ENCODE data around the gene XG.

Gene XG

GRCh38 chrX:2823795-2824386 is 72.1 kb downstream of the XG start:
- DNase-seq = no peak

GRCh38 chrX:2824886-2825285 is 73.0 kb downstream of the XG start:
- DNase-seq = no peak

- no peak for DNase-seq
Observed at GRCh38 chrX:2828344-2828958, 76.6 kb downstream of the XG start, which contains the start of gene GYG2. TSS of gene GYG2 (plus strand) at chrX:2828930. CDS start at chrX:2830189, 1,259 bp downstream.

- no peak for DNase-seq
Observed at GRCh38 chrX:2828959-2829411, 77.1 kb downstream of the XG start.

GRCh38 chrX:2829469-2830246 is 77.8 kb downstream of the XG start:
- no peak for DNase-seq

GRCh38 chrX:2831471-2832228 is 79.8 kb downstream of the XG start:
- no peak for DNase-seq

- no peak for DNase-seq
Observed at GRCh38 chrX:2837961-2838360, 86.1 kb downstream of the XG start.

GRCh38 chrX:2840961-2841360 is 89.1 kb downstream of the XG start:
- no peak for DNase-seq

GRCh38 chrX:2841537-2841936 is 89.7 kb downstream of the XG start:
- no peak for DNase-seq

GRCh38 chrX:2846992-2847391 is 95.2 kb downstream of the XG start:
- DNase-seq = no peak

- DNase-seq = no peak
Observed at GRCh38 chrX:2848871-2849301, 97.0 kb downstream of the XG start.

- no peak for DNase-seq
Observed at GRCh38 chrX:2854918-2855317, 103.1 kb downstream of the XG start.

GRCh38 chrX:2855761-2856160 is 103.9 kb downstream of the XG start:
- no peak for DNase-seq

GRCh38 chrX:2857566-2857965 is 105.7 kb downstream of the XG start:
- no peak for DNase-seq

- DNase-seq = no peak
Observed at GRCh38 chrX:2859197-2859797, 107.5 kb downstream of the XG start.

GRCh38 chrX:2862404-2862803 is 110.6 kb downstream of the XG start:
- no peak for DNase-seq

- DNase-seq = no peak
Observed at GRCh38 chrX:2863646-2864045, 111.8 kb downstream of the XG start.
